Right lobe of liver (tissue), 4 donors: Measurements from ENCODE around the gene DNM3.

ENCODE experiments used
- POLR2A ChIP-seq: fragments of 450-650 bp; IDR thresholded peaks from one replicate; pipeline ENCODE4 v1.6.1; 2017; ENCODE audit warnings: antibody characterized with exemption, mild to moderate bottlenecking
- TF ChIP-seq, protein P1 (sequence below), 4 donors: fragments of 200-600 bp in 3 of 4; fragments of 450-650 bp in 1 of 4; IDR thresholded peaks; one replicate each; pipeline versions ENCODE4 v1.5.1 to v1.8.0; 2016 to 2022; ENCODE audit warnings: antibody characterized with exemption in 4 of 4, mild to moderate bottlenecking in 2 of 4
- donor health status: DM: no; HTN: no; CAD: no.
- donor health status: DM: no; HTN: no; CAD: no.
- donor health status: DM: no; HTN: yes; CAD: no.

DNA sequence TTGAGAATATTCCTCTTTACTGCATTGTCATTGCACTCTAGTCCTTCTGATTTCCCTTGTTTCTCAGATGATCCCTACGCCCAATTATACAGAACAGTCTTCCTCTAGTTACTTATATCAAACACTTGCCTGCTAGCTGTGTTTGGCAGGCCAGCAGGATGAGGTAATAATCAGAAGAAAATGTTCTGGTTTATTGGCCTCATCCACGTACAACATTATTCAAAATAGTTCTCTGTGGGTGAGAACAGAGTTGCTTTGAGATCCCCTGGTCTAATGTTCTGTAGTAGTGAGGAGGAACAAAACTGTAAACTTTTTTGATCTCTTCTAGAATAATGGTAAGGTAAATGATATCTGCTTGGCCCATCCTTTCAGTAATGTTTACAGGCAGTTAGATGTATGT lies 556.9 kb downstream of the DNM3 start:
- TF ChIP-seq, protein P1, sequence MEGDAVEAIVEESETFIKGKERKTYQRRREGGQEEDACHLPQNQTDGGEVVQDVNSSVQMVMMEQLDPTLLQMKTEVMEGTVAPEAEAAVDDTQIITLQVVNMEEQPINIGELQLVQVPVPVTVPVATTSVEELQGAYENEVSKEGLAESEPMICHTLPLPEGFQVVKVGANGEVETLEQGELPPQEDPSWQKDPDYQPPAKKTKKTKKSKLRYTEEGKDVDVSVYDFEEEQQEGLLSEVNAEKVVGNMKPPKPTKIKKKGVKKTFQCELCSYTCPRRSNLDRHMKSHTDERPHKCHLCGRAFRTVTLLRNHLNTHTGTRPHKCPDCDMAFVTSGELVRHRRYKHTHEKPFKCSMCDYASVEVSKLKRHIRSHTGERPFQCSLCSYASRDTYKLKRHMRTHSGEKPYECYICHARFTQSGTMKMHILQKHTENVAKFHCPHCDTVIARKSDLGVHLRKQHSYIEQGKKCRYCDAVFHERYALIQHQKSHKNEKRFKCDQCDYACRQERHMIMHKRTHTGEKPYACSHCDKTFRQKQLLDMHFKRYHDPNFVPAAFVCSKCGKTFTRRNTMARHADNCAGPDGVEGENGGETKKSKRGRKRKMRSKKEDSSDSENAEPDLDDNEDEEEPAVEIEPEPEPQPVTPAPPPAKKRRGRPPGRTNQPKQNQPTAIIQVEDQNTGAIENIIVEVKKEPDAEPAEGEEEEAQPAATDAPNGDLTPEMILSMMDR (IDR thresholded peaks at IDR 0.05), result no peak
- no peak for TF ChIP-seq POLR2A
